GM12892 (cell line): ENCODE results near the gene ADAMTSL2.

ENCODE experiments used
- POLR2A ChIP-seq: IDR thresholded peaks from 2 replicates; pipeline ENCODE4 v1.6.1; 2011; ENCODE audit warnings: low read depth, low read length, control low read depth
- POLR2AphosphoS5 ChIP-seq: IDR thresholded peaks from 2 replicates; pipeline ENCODE4 v1.6.1; 2011; ENCODE audit warnings: low read depth, low read length, control low read depth
- TAF1 ChIP-seq: IDR thresholded peaks from 2 replicates; pipeline ENCODE4 v1.6.1; 2011; ENCODE audit warnings: low read depth, mild to moderate bottlenecking, control low read depth, low read length, borderline replicate concordance

DNA sequence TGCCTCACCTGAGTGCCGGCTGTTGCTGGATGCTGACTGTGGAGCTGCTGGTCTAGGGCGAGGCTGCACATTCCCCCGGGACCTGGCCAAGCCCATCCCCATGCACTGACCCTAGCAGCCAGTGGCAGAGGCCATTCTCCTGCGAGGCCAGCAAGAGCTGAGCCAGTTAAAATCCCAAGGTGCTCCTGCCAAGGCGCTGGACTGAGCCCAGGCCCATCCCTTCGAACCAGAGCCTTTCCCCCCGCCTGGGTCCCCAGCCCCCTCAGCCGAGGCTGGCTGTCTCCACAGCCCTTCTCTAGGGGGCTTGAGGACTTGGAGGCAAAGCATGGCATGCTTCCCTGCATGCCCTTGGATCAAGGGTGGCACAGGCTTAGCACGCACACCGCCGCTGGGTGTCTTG lies 1.6 kb downstream of the ADAMTSL2 start:
- TF ChIP-seq POLR2AphosphoS5 = no peak
- TF ChIP-seq POLR2A = no peak
- TF ChIP-seq TAF1 = no peak
